Heart left ventricle (tissue), 13 donors: Measurements from ENCODE around the gene SEMA3E.

Source experiments
- POLR2A ChIP-seq, 2 donors: fragments of 450-650 bp; IDR thresholded peaks; one replicate each; pipeline ENCODE4 v1.6.1; 2017; ENCODE audit warnings: antibody characterized with exemption in 2 of 2, mild to moderate bottlenecking in 2 of 2, moderate library complexity in 2 of 2
- TF ChIP-seq, protein P1 (sequence below), 12 donors: fragments of 200-600 bp; sonication (generic) in 4 of 12; IDR thresholded peaks; one replicate each; pipeline versions ENCODE4 v1.5.0 to v1.8.0; 2018 to 2022; ENCODE audit warnings: antibody characterized with exemption in 12 of 12, mild to moderate bottlenecking in 5 of 12
- donor health status: ischemic (EF 13 %, LVEDD 7.1; RV severe dilation, severe dysfunction).
- donor health status: DM: no; HTN: yes; CAD: no.
- donor health status: DM: no; HTN: no; CAD: no.
- donor health status: ischemic (EF 25% LVEDD 6.9; RV normal size, moderate dysfunction).
- donor health status: ischemic (EF 25% LVEDD 5.7; RV mildly dilated, moderate dysfunction).
- donor health status: ischemic (EF 35%, LVEDD 5.7; RV mildly dilated, moderate dysfunction).
- donor health status: nonischemic (EF 11% LVEDD 7.7; RV severe dilation, severe dysfunction).
- donor health status: DM: yes; HTN: yes; CAD: no.
- donor health status: PGD.
- donor health status: ischemic (EF 29% LVEDD 5.4; RV normal size, mild dysfunction).
- donor health status: nonischemic (EF 23%, LVEDD 6.1; RV moderate dilation, normal function).

DNA sequence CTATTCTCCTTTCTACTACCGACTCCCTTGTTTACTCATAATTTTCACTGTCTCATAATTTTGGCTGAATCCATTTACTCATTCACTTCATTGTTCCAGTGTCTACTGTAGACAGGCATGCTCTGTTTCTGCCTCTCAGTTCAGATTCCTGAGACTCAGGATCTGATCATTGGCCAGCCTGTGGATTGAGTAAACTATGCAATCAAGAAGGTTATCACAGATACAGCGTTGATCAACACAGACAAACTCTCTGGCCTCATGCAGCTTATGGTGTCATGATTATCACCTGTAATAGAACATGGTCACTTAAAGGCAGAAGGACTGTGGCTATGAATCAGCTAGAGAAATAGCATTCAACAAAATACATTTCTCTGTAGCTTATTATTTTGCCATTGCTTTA is 86.0 kb downstream of the SEMA3E start:
- TF ChIP-seq, protein P1, sequence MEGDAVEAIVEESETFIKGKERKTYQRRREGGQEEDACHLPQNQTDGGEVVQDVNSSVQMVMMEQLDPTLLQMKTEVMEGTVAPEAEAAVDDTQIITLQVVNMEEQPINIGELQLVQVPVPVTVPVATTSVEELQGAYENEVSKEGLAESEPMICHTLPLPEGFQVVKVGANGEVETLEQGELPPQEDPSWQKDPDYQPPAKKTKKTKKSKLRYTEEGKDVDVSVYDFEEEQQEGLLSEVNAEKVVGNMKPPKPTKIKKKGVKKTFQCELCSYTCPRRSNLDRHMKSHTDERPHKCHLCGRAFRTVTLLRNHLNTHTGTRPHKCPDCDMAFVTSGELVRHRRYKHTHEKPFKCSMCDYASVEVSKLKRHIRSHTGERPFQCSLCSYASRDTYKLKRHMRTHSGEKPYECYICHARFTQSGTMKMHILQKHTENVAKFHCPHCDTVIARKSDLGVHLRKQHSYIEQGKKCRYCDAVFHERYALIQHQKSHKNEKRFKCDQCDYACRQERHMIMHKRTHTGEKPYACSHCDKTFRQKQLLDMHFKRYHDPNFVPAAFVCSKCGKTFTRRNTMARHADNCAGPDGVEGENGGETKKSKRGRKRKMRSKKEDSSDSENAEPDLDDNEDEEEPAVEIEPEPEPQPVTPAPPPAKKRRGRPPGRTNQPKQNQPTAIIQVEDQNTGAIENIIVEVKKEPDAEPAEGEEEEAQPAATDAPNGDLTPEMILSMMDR (IDR thresholded peaks at IDR 0.05): no peak
- no peak for TF ChIP-seq POLR2A (IDR thresholded peaks at IDR 0.05)
